ENCODE measurements around the gene RPL27A.
A peak's percentile ranks its signal among the peaks of the same experiment; 100 is the strongest.
"Not testable (repeated sequence)": the region's sequence is repeated elsewhere in the genome, so short reads cannot be mapped to it uniquely, and the experiment has no call there.

The RPL27A gene

GRCh38 chr11:8682303-8683114 lies at the start of gene RPL27A, which contains the start of gene TRIM66:
Gene RPL27A (plus strand): TSS chr11:8682792. CDS start chr11:8682814, 22 bp downstream.
Gene TRIM66 (minus strand): TSS chr11:8682665. CDS start chr11:8672274, 10,391 bp downstream.
- peak; percentile 95 for DNase-seq (ENCODE audit: low spot score)

- no peak for DNase-seq (ENCODE audit: low spot score)
Measured at GRCh38 chr11:8634498-8634897, 48.1 kb upstream of the RPL27A start.

- DNase-seq (ENCODE audit: low spot score) = no peak
Measured at GRCh38 chr11:8636127-8636526, 46.5 kb upstream of the RPL27A start.

- no peak for DNase-seq (ENCODE audit: low spot score)
Measured at GRCh38 chr11:8638300-8638699, 44.3 kb upstream of the RPL27A start.

- no peak for DNase-seq (ENCODE audit: low spot score)
Measured at GRCh38 chr11:8639655-8640054, 42.9 kb upstream of the RPL27A start.

GRCh38 chr11:8640267-8640906 lies 42.2 kb upstream of the RPL27A start:
- no peak for DNase-seq (ENCODE audit: low spot score)

- no peak for DNase-seq (ENCODE audit: low spot score)
Measured at GRCh38 chr11:8641332-8641731, 41.3 kb upstream of the RPL27A start.

- DNase-seq (ENCODE audit: low spot score) = no peak
Measured at GRCh38 chr11:8642196-8642841, 40.3 kb upstream of the RPL27A start.

- no peak for DNase-seq (ENCODE audit: low spot score)
Measured at GRCh38 chr11:8646873-8647272, 35.7 kb upstream of the RPL27A start.

- DNase-seq (ENCODE audit: low spot score) = no peak
Measured at GRCh38 chr11:8649361-8649760, 33.2 kb upstream of the RPL27A start.

GRCh38 chr11:8650401-8650990 lies 32.1 kb upstream of the RPL27A start:
- no peak for DNase-seq (ENCODE audit: low spot score)

GRCh38 chr11:8652140-8652539 lies 30.5 kb upstream of the RPL27A start:
- no peak for DNase-seq (ENCODE audit: low spot score)

- DNase-seq (ENCODE audit: low spot score) = no peak
Measured at GRCh38 chr11:8654503-8654902, 28.1 kb upstream of the RPL27A start.

- DNase-seq (ENCODE audit: low spot score) = no peak
Measured at GRCh38 chr11:8656291-8656690, 26.3 kb upstream of the RPL27A start.

GRCh38 chr11:8658321-8659057 lies 24.1 kb upstream of the RPL27A start:
- peak; percentile 10 for DNase-seq (ENCODE audit: low spot score)

GRCh38 chr11:8661001-8661795 lies 21.4 kb upstream of the RPL27A start:
- DNase-seq (ENCODE audit: low spot score) = no peak

GRCh38 chr11:8665222-8665621 lies 17.4 kb upstream of the RPL27A start:
- DNase-seq (ENCODE audit: low spot score) = no peak

- not testable (repeated sequence) for DNase-seq (ENCODE audit: low spot score)
Measured at GRCh38 chr11:8670081-8670480, 12.5 kb upstream of the RPL27A start.

- DNase-seq (ENCODE audit: low spot score) = peak; percentile 71
Measured at GRCh38 chr11:8671193-8671612, 11.4 kb upstream of the RPL27A start.

- peak; percentile 17 for DNase-seq (ENCODE audit: low spot score)
Measured at GRCh38 chr11:8671651-8672062, 10.9 kb upstream of the RPL27A start.

GRCh38 chr11:8672346-8672745 lies 10.2 kb upstream of the RPL27A start:
- DNase-seq (ENCODE audit: low spot score) = no peak

All from putamen (tissue), 1 donor.